Neural cell (in vitro differentiated cells): ENCODE measurements around the gene ALDH1L1. TPM values are rescaled to one million over a fixed set of nuclear protein-coding genes. Genes with fewer than 3 reads are reported as not detected.

Source experiments
- H2AFZ ChIP-seq: fragments of 200-600, 300-800 bp; sonication (generic), shearing (Covaris generic); 2 replicates; pipeline ENCODE4 v1.6.0; 2014; ENCODE audit warnings: low read depth, mild to moderate bottlenecking, antibody characterized with exemption, low read length, moderate library complexity
- H3F3A ChIP-seq: fragments of 200-600 bp; shearing (Covaris generic); 2 replicates; pipeline ENCODE4 v1.6.1; 2016; ENCODE audit warnings: mild to moderate bottlenecking, moderate library complexity, mixed read lengths, antibody characterized with exemption, low read length; ENCODE audit not compliant: insufficient read depth, poor library complexity, severe bottlenecking
- H3K27ac ChIP-seq: fragments of 200-600, 300-800 bp; sonication (generic), shearing (Covaris generic); 2 replicates; pipeline ENCODE4 v1.5.1; 2014; ENCODE audit warnings: mild to moderate bottlenecking, low read length, moderate library complexity
- H3K27me3 ChIP-seq: fragments of 300-800, 200-600 bp; sonication (generic), shearing (Covaris generic); 2 replicates; pipeline ENCODE4 v1.6.0; 2014; ENCODE audit warnings: mild to moderate bottlenecking, low read depth, low read length, moderate library complexity; ENCODE audit not compliant: insufficient read depth
- H3K36me3 ChIP-seq: fragments of 300-800, 200-600 bp; sonication (generic), shearing (Covaris generic); 2 replicates; pipeline ENCODE4 v1.5.1; 2014; ENCODE audit warnings: mild to moderate bottlenecking, antibody characterized with exemption, low read length, moderate library complexity; ENCODE audit not compliant: insufficient read depth
- H3K4me2 ChIP-seq: fragments of 300-800, 200-600 bp; sonication (generic), shearing (Covaris generic); 2 replicates; pipeline ENCODE4 v1.6.0; 2014; ENCODE audit warnings: mild to moderate bottlenecking, low read length
- H3K4me3 ChIP-seq: fragments of 300-800, 200-600 bp; sonication (generic), shearing (Covaris generic); 2 replicates; pipeline ENCODE4 v1.5.1; 2014; ENCODE audit warnings: mild to moderate bottlenecking, low read length, moderate library complexity
- H3K79me2 ChIP-seq: fragments of 200-600 bp; shearing (Covaris generic); replicated peaks from 2 replicates; pipeline ENCODE4 v1.6.0; 2014; ENCODE audit warnings: mild to moderate bottlenecking, low read length, moderate library complexity; ENCODE audit not compliant: insufficient read depth
- H3K9ac ChIP-seq: fragments of 300-800, 200-600 bp; sonication (generic), shearing (Covaris generic); 2 replicates; pipeline ENCODE4 v1.6.1; 2016; ENCODE audit warnings: mild to moderate bottlenecking, low read length, mixed read lengths
- H3K9me2 ChIP-seq: fragments of 200-600 bp; shearing (Covaris generic); 2 replicates; pipeline ENCODE4 v1.6.1; 2016; ENCODE audit warnings: mild to moderate bottlenecking, low read length, mixed read lengths; ENCODE audit not compliant: insufficient read depth
- H3K9me3 ChIP-seq: fragments of 200-600, 300-800 bp; sonication (generic), shearing (Covaris generic); 2 replicates; pipeline ENCODE4 v1.6.1; 2016; ENCODE audit warnings: mild to moderate bottlenecking, mixed run types, low read length, moderate library complexity, mixed read lengths
- H4K20me1 ChIP-seq: fragments of 200-600 bp; shearing (Covaris generic); 2 replicates; pipeline ENCODE4 v1.6.1; 2016; ENCODE audit warnings: mild to moderate bottlenecking, mixed run types; ENCODE audit not compliant: insufficient read depth
- CTCF ChIP-seq: fragments of 450-650 bp; IDR thresholded peaks from 2 replicates; pipeline ENCODE4 v1.5.1; 2014; ENCODE audit warnings: antibody characterized with exemption, mild to moderate bottlenecking, moderate library complexity; ENCODE audit not compliant: poor library complexity, severe bottlenecking
- EP300 ChIP-seq: fragments of 450-650 bp; conservative IDR thresholded peaks from 2 replicates; pipeline ENCODE4 v1.6.1; 2014; ENCODE audit warnings: antibody characterized with exemption, mild to moderate bottlenecking, moderate library complexity; ENCODE audit not compliant: poor library complexity, severe bottlenecking
- EZH2 ChIP-seq: fragments of 200-600, 300-800 bp; shearing (Covaris generic), sonication (generic); IDR thresholded peaks from 2 replicates; pipeline ENCODE4 v1.6.1; 2014; ENCODE audit warnings: antibody characterized with exemption, low read length, borderline replicate concordance, mild to moderate bottlenecking; ENCODE audit not compliant: insufficient read depth, poor library complexity, severe bottlenecking
- MXI1 ChIP-seq: fragments of 450-650 bp; conservative IDR thresholded peaks from 2 replicates; pipeline ENCODE4 v1.6.1; 2014; ENCODE audit warnings: antibody characterized with exemption, mild to moderate bottlenecking; ENCODE audit not compliant: poor library complexity, severe bottlenecking
- POLR2AphosphoS5 ChIP-seq: IDR thresholded peaks from 2 replicates; pipeline ENCODE4 v1.6.1; 2012
- RAD21 ChIP-seq: fragments of 450-650 bp; conservative IDR thresholded peaks from 2 replicates; pipeline ENCODE4 v1.6.1; 2014; ENCODE audit warnings: antibody characterized with exemption, mild to moderate bottlenecking, moderate library complexity
- REST ChIP-seq: IDR thresholded peaks from 2 replicates; pipeline ENCODE4 v1.6.1; 2012; ENCODE audit warnings: borderline replicate concordance
- SMC3 ChIP-seq: fragments of 450-650 bp; conservative IDR thresholded peaks from 2 replicates; pipeline ENCODE4 v1.6.1; 2014; ENCODE audit warnings: antibody characterized with exemption, mild to moderate bottlenecking, moderate library complexity; ENCODE audit not compliant: poor library complexity
- TAF1 ChIP-seq: IDR thresholded peaks from 2 replicates; pipeline ENCODE4 v1.6.1; 2012; ENCODE audit warnings: low read depth
- polyA plus RNA-seq: library from polyadenylated mRNA; depleted of rRNA; stranded (reverse); fragments of >200 nt; gene quantifications from 2 replicates; pipeline ENCODE4 v1.2.3, GENCODE V29; 2014

Gene ALDH1L1
- polyA plus RNA-seq, 1 donor from 2014 or later = not detected

GRCh38 chr3:126083138-126083445 lies 97.3 kb downstream of the ALDH1L1 start:
- Histone ChIP-seq H3K9ac (peak overlapping the region; percentile 83), H3K9me3 (no peaks in the 10 kb centered on the region), H3K36me3 (no peaks in the 10 kb centered on the region), H3F3A (no peaks in the 10 kb centered on the region), H3K27me3 (no peaks in the 10 kb centered on the region), H3K79me2 (peaks cover 4% of the 10 kb centered on the region), H2AFZ (peak overlapping the region; percentile 47), H3K4me2 (peak overlapping the region; percentile 85), H4K20me1 (no peaks in the 10 kb centered on the region), H3K27ac (peak overlapping the region; percentile 67), H3K9me2 (no peaks in the 10 kb centered on the region), H3K4me3 (peak overlapping the region; percentile 78)
- no peak for TF ChIP-seq REST
- no peak for TF ChIP-seq SMC3
- no peak for TF ChIP-seq POLR2AphosphoS5
- no peak for TF ChIP-seq EP300
- TF ChIP-seq RAD21 = no peak
- no peak for TF ChIP-seq EZH2
- TF ChIP-seq CTCF = no peak
- no peak for TF ChIP-seq MXI1
- no peak for TF ChIP-seq TAF1

- Histone ChIP-seq H3K79me2 (peaks cover 4% of the 10 kb centered on the region), H3K4me3 (peak overlapping the region; percentile 78), H3K9me3 (no peaks in the 10 kb centered on the region), H3K9ac (no peak overlapping the region), H3K27me3 (no peaks in the 10 kb centered on the region), H3K4me2 (no peak overlapping the region), H4K20me1 (no peaks in the 10 kb centered on the region), H3K27ac (no peak overlapping the region), H2AFZ (no peak overlapping the region), H3F3A (no peaks in the 10 kb centered on the region), H3K9me2 (no peaks in the 10 kb centered on the region), H3K36me3 (no peaks in the 10 kb centered on the region)
- TF ChIP-seq TAF1 (no peak), EZH2 (no peak), CTCF (no peak)
Measured at GRCh38 chr3:126082362-126083137, 97.8 kb downstream of the ALDH1L1 start.
